H1 (cell line): ENCODE results near the gene FAM240A. TPM values are rescaled to one million over a fixed set of nuclear protein-coding genes. Genes with fewer than 3 reads are reported as not detected.

Experiments used
- CTCF ChIA-PET: fragments of 300-600 bp; sonication (Branson Sonifier 250); formaldehyde crosslinking; loops from one replicate; lab custom pipeline; 2021; ENCODE audit not compliant: partially characterized antibody; lab: Charles Lee
- POLR2A ChIA-PET: fragments of 300-600 bp; sonication (Branson Sonifier 250); formaldehyde crosslinking; loops from one replicate; lab custom pipeline; 2021; ENCODE audit warnings: inconsistent platforms; ENCODE audit not compliant: partially characterized antibody; lab: Charles Lee
- DNase-seq, 2 experiments: peaks; one replicate each; pipeline versions ENCODE4 v3.0.0 to v3.0.0-alpha.2; 2010 to 2022; ENCODE audit warnings: low spot score in 2 of 2, low read depth in 1 of 2, mixed read lengths in 1 of 2
- FAIRE-seq: peaks from 2 replicates; lab custom pipeline; 2011; peaks lifted over from hg19 to GRCh38; lab: Jason Lieb, UNC
- H2AFZ ChIP-seq: 2 replicates; pipeline ENCODE4 v1.8.1; 2012; ENCODE audit warnings: low read length, inconsistent platforms
- H2AK5ac ChIP-seq: 2 replicates; pipeline ENCODE4 v1.6.1; 2013; ENCODE audit warnings: low read depth, low read length
- H2BK120ac ChIP-seq: replicated peaks from 2 replicates; pipeline ENCODE3; 2013; ENCODE audit warnings: low read depth, low read length, inconsistent platforms
- H2BK12ac ChIP-seq: 2 replicates; pipeline ENCODE4 v1.6.1; 2013; ENCODE audit warnings: low read depth, low read length
- H2BK15ac ChIP-seq: 2 replicates; pipeline ENCODE4 v1.6.1; 2013; ENCODE audit warnings: low read length
- H2BK20ac ChIP-seq: 2 replicates; pipeline ENCODE4 v1.6.1; 2013; ENCODE audit warnings: low read length
- H2BK5ac ChIP-seq: 2 replicates; pipeline ENCODE4 v1.6.1; 2013; ENCODE audit warnings: low read depth, low read length
- H3K14ac ChIP-seq: 2 replicates; pipeline ENCODE4 v1.6.1; 2013; ENCODE audit warnings: inconsistent platforms; ENCODE audit not compliant: insufficient read length
- H3K18ac ChIP-seq: 2 replicates; pipeline ENCODE4 v1.6.1; 2013; ENCODE audit warnings: low read length; ENCODE audit errors: extremely low read depth
- H3K23ac ChIP-seq: 2 replicates; pipeline ENCODE4 v1.6.1; 2013; ENCODE audit warnings: inconsistent platforms; ENCODE audit not compliant: insufficient read length
- H3K23me2 ChIP-seq: 2 replicates; pipeline ENCODE4 v1.6.1; 2013; ENCODE audit warnings: low read depth, low read length
- H3K27ac ChIP-seq: 2 replicates; pipeline ENCODE4 v1.6.1; 2011; ENCODE audit warnings: low read depth, low read length, inconsistent platforms
- H3K27me3 ChIP-seq, 4 experiments: replicated peaks in 1 of 4; 1 replicate in 1 of 4; 2 replicates in 3 of 4; pipeline versions ENCODE4 v1.6.1 to v1.8.1; 2011 to 2013; ENCODE audit warnings: low read length in 3 of 4, mild to moderate bottlenecking in 3 of 4, inconsistent platforms in 2 of 4, mixed read lengths in 2 of 4, moderate library complexity in 1 of 4; ENCODE audit not compliant: control insufficient read depth in 3 of 4, insufficient read depth in 3 of 4; ENCODE audit errors: extremely low read depth in 1 of 4
- H3K36me3 ChIP-seq, 4 experiments: 2 replicates each; pipeline versions ENCODE4 v1.6.1 to v1.8.1; 2011 to 2013; ENCODE audit warnings: mild to moderate bottlenecking in 4 of 4, low read length in 3 of 4, moderate library complexity in 2 of 4, control low read depth in 1 of 4, inconsistent platforms in 1 of 4; ENCODE audit not compliant: insufficient read depth in 4 of 4, control insufficient read depth in 2 of 4
- H3K4ac ChIP-seq: replicated peaks from 2 replicates; pipeline ENCODE3; 2013; ENCODE audit warnings: low read length, low read depth, mixed read lengths, inconsistent platforms; ENCODE audit not compliant: insufficient read length
- H3K4me1 ChIP-seq, 4 experiments: replicated peaks in 1 of 4; 1 replicate in 1 of 4; 2 replicates in 3 of 4; pipeline versions ENCODE4 v1.6.1 to v1.8.1; 2011 to 2013; ENCODE audit warnings: low read length in 3 of 4, inconsistent platforms in 2 of 4, mixed read lengths in 1 of 4; ENCODE audit not compliant: insufficient read depth in 4 of 4, control insufficient read depth in 3 of 4
- H3K4me2 ChIP-seq, 2 experiments: 2 replicates each; pipeline versions ENCODE4 v1.6.1 to v1.8.1; 2011 to 2013; ENCODE audit warnings: low read depth in 2 of 2, low read length in 2 of 2, control low read depth in 1 of 2, inconsistent platforms in 1 of 2, mild to moderate bottlenecking in 1 of 2; ENCODE audit not compliant: insufficient read depth in 1 of 2
- H3K4me3 ChIP-seq, 4 experiments: fragments of 200-600, 300-600 bp in 1 of 4; sonication (generic), shearing (Covaris generic), sonication (Bioruptor Twin) in 1 of 4; 2 replicates each; pipeline versions ENCODE4 v1.5.1 to v1.8.1; 2011 to 2016; ENCODE audit warnings: low read length in 4 of 4, low read depth in 3 of 4, control low read depth in 2 of 4, inconsistent platforms in 2 of 4, mild to moderate bottlenecking in 2 of 4, mixed read lengths in 1 of 4, moderate library complexity in 1 of 4; ENCODE audit not compliant: insufficient read depth in 2 of 4; ENCODE audit errors: extremely low read depth in 1 of 4
- H3K56ac ChIP-seq: replicated peaks from 2 replicates; pipeline ENCODE3; 2013; ENCODE audit warnings: low read depth, mild to moderate bottlenecking, mixed read lengths, low read length, inconsistent platforms; ENCODE audit not compliant: insufficient read length
- H3K79me1 ChIP-seq: 2 replicates; pipeline ENCODE4 v1.6.1; 2013; ENCODE audit warnings: low read depth, low read length, control low read depth
- H3K79me2 ChIP-seq, 2 experiments: 2 replicates each; pipeline versions ENCODE4 v1.6.1 to v1.8.1; 2012 to 2013; ENCODE audit warnings: low read length in 2 of 2, mild to moderate bottlenecking in 2 of 2, inconsistent platforms in 1 of 2; ENCODE audit not compliant: insufficient read depth in 2 of 2, control insufficient read depth in 1 of 2
- H3K9ac ChIP-seq, 4 experiments: replicated peaks in 1 of 4; 1 replicate in 1 of 4; 2 replicates in 3 of 4; pipeline versions ENCODE4 v1.6.1 to v1.8.1; 2011 to 2013; ENCODE audit warnings: low read depth in 3 of 4, low read length in 3 of 4, control low read depth in 2 of 4, mild to moderate bottlenecking in 2 of 4, moderate library complexity in 2 of 4, inconsistent platforms in 1 of 4; ENCODE audit errors: extremely low read depth in 1 of 4
- H3K9me3 ChIP-seq, 2 experiments: 2 replicates each; pipeline versions ENCODE4 v1.6.1 to v1.8.1; 2012 to 2013; ENCODE audit warnings: mild to moderate bottlenecking in 2 of 2, moderate library complexity in 2 of 2, control low read depth in 1 of 2, inconsistent platforms in 1 of 2, low read depth in 1 of 2, low read length in 1 of 2, mixed read lengths in 1 of 2; ENCODE audit not compliant: insufficient read depth in 2 of 2
- H4K20me1 ChIP-seq, 2 experiments: replicated peaks in 1 of 2; 2 replicates each; pipeline versions ENCODE3 to v1.8.1; 2011 to 2013; ENCODE audit warnings: inconsistent platforms in 2 of 2, low read length in 2 of 2, mild to moderate bottlenecking in 1 of 2; ENCODE audit not compliant: insufficient read depth in 2 of 2, control insufficient read depth in 1 of 2
- H4K5ac ChIP-seq: 2 replicates; pipeline ENCODE4 v1.6.1; 2013; ENCODE audit warnings: low read length, low read depth, mixed read lengths, inconsistent platforms; ENCODE audit not compliant: insufficient read length
- H4K8ac ChIP-seq: 2 replicates; pipeline ENCODE4 v1.8.0; 2013; ENCODE audit warnings: mild to moderate bottlenecking, moderate library complexity, low read length, inconsistent platforms; ENCODE audit not compliant: insufficient read depth; ENCODE audit errors: extremely low read depth
- H4K91ac ChIP-seq: replicated peaks from 2 replicates; pipeline ENCODE3; 2013; ENCODE audit warnings: low read length, mixed read lengths, inconsistent platforms; ENCODE audit not compliant: insufficient read length
- BRCA1 ChIP-seq: IDR thresholded peaks from 2 replicates; pipeline ENCODE4 v1.6.1; 2012; ENCODE audit warnings: low read depth, low read length, improper control_type of control experiment
- CBX5 ChIP-seq: fragments of 300-800, 300-1000 bp; sonication (generic); IDR thresholded peaks from 2 replicates; pipeline ENCODE4 v1.7.1; 2016; ENCODE audit warnings: antibody characterized with exemption, low read length, low read depth
- EP300 ChIP-seq, 2 experiments: IDR thresholded peaks; 1 replicate in 1 of 2; 2 replicates in 1 of 2; pipeline ENCODE4 v1.6.1; 2011 to 2012; ENCODE audit warnings: low read depth in 2 of 2, low read length in 2 of 2, mild to moderate bottlenecking in 2 of 2, borderline replicate concordance in 1 of 2, inconsistent platforms in 1 of 2, moderate library complexity in 1 of 2
- HDAC2 ChIP-seq, 2 experiments: fragments of 300-600 bp in 1 of 2; sonication (generic) in 1 of 2; IDR thresholded peaks; 2 replicates each; pipeline ENCODE4 v1.6.1; 2011 to 2012; ENCODE audit warnings: low read depth in 2 of 2, low read length in 2 of 2, mild to moderate bottlenecking in 2 of 2, moderate library complexity in 2 of 2, borderline replicate concordance in 1 of 2, inconsistent platforms in 1 of 2
- JUN ChIP-seq: IDR thresholded peaks from 2 replicates; pipeline ENCODE4 v1.6.1; 2011; ENCODE audit warnings: low read depth, mild to moderate bottlenecking, improper control_type of control experiment, low read length
- NANOG ChIP-seq: IDR thresholded peaks from 2 replicates; pipeline ENCODE4 v1.6.1; 2011; ENCODE audit warnings: low read length, low read depth, mild to moderate bottlenecking, inconsistent platforms; ENCODE audit not compliant: insufficient read depth, poor library complexity, severe bottlenecking
- POLR2AphosphoS5 ChIP-seq: IDR thresholded peaks from 2 replicates; pipeline ENCODE4 v1.6.1; 2011; ENCODE audit warnings: low read depth, low read length
- SIN3A ChIP-seq, 2 experiments: IDR thresholded peaks in 1 of 2; conservative IDR thresholded peaks in 1 of 2; 2 replicates each; pipeline ENCODE4 v1.6.1; 2011 to 2012; ENCODE audit warnings: low read length in 2 of 2, improper control_type of control experiment in 1 of 2, low read depth in 1 of 2, mild to moderate bottlenecking in 1 of 2
- TBP ChIP-seq: IDR thresholded peaks from 2 replicates; pipeline ENCODE4 v1.6.1; 2011; ENCODE audit warnings: low read depth, low read length, improper control_type of control experiment
- TCF12 ChIP-seq: IDR thresholded peaks from 2 replicates; pipeline ENCODE4 v1.6.1; 2011; ENCODE audit warnings: low read depth, mild to moderate bottlenecking, low read length
- YY1 ChIP-seq: IDR thresholded peaks from 2 replicates; pipeline ENCODE4 v1.6.1; 2011; ENCODE audit warnings: low read depth, mild to moderate bottlenecking, low read length
- WGBS, 2 experiments: shearing (Covaris generic) in 1 of 2; methylation state at CpG; one replicate each; pipeline versions ENCODE4 v1.1.6 to v1.1.7; 2013 to 2015; ENCODE audit warnings: low lambda C conversion rate in 2 of 2, mixed read lengths in 2 of 2, inconsistent platforms in 1 of 2, low coverage in 1 of 2, missing lambda C conversion rate in 1 of 2; ENCODE audit not compliant: insufficient replicate concordance in 2 of 2, insufficient coverage in 1 of 2, insufficient read length in 1 of 2; ENCODE audit errors: extremely low coverage in 1 of 2, missing lambda C conversion rate in 1 of 2; 5-methylcytosine and 5-hydroxymethylcytosine counted together
- polyA plus RNA-seq, 7 experiments: library from polyadenylated mRNA; depleted of rRNA in 3 of 7; stranded (reverse) in 5 of 7; unstranded in 2 of 7; fragments of >200 nt in 5 of 7; fragments of 200-250 nt in 2 of 7; gene quantifications; 1 replicate in 5 of 7; 2 replicates in 1 of 7; 4 replicates in 1 of 7; pipeline versions ENCODE4 v1.2.1 to v1.2.3, GENCODE V29; 2011 to 2013; ENCODE audit warnings: missing spikeins in 2 of 7, mixed read lengths in 2 of 7
- total RNA-seq: library from RNA; stranded (reverse); fragmentation: NEBNext Ultra II Directional; extraction: Animal tissue kit (Norgen Biotek cat#: 25700); gene quantifications from 2 replicates; pipeline ENCODE4 v1.2.1, GENCODE V29; 2021

FAM240A gene
- total and polyA plus RNA-seq, 2 of the 8 experiments (the other 6 are each of a cell fraction or from before 2014, with no cell fraction given) = 0.08 TPM; not detected in 1

DNA sequence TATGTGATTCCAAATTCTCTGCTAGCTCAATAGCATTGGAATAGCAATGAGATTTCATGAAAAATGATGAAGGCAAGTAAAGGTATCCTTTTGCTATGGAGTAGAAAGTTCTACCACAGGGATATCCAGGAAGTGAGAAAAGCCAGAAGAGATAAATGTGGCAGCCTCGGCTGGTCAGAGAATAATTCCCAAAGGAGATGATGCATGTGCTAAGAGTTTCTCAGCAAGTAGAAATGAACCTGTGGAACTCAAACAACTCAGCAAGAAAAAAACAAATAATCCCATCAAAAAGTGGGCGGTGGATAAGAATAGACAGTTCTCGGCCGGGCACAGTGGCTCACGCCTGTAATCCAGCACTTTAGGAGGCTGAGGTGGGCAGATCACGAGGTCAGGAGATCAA, 42.9 kb downstream of the FAM240A start:
- Histone ChIP-seq H3K23ac (no peak overlapping the region), H3K4me1 (peaks cover 2 to 15% (median 13%) of the 10 kb centered on the region in 4 experiments; a peak in 5 of 7 replicates), H3K14ac (no peak overlapping the region), H3K9me3 (peaks cover 0 to 7% of the 10 kb centered on the region in 2 experiments; a peak in 3 of 4 replicates), H3K79me1 (no peaks in the 10 kb centered on the region), H3K56ac (no peak overlapping the region), H2BK15ac (no peak overlapping the region), H3K18ac (no peak overlapping the region), H2BK5ac (no peak overlapping the region), H3K4me3 (no peak overlapping the region), H3K23me2 (no peaks in the 10 kb centered on the region), H3K9ac (no peak overlapping the region), H4K5ac (no peak overlapping the region), H2BK20ac (no peak overlapping the region), H4K8ac (no peak overlapping the region), H4K20me1 (no peaks in the 10 kb centered on the region), H2AFZ (no peak overlapping the region), H2BK120ac (no peak overlapping the region), H2AK5ac (no peak overlapping the region), H3K36me3 (no peaks in the 10 kb centered on the region), H3K4ac (no peak overlapping the region), H4K91ac (no peak overlapping the region), H3K27ac (no peak overlapping the region), H3K4me2 (no peak overlapping the region), H3K79me2 (no peaks in the 10 kb centered on the region), H3K27me3 (no peaks in the 10 kb centered on the region), H2BK12ac (no peak overlapping the region)
- FAIRE-seq = no peak
- TF ChIP-seq TCF12 (no peak), CBX5 (no peak), POLR2AphosphoS5 (no peak), YY1 (no peak), EP300 (IDR thresholded peaks at IDR 0.05; ENCODE audit: borderline replicate concordance in 1 of 2, low read depth in 2 of 2, low read length in 2 of 2) (no peak), SIN3A (conservative IDR thresholded peaks at IDR 0.05 in 1 of 2, IDR thresholded peaks at IDR 0.05 in 1 of 2; ENCODE audit: low read depth in 1 of 2, low read length in 2 of 2) (no peak), HDAC2 (IDR thresholded peaks at IDR 0.05; ENCODE audit: borderline replicate concordance in 1 of 2, low read depth in 2 of 2, low read length in 2 of 2) (no peak), JUN (no peak), NANOG (no peak), BRCA1 (no peak), TBP (no peak)
- ChIA-PET CTCF (interaction anchor here (0.9 to 1.3 kb wide), 3 partner anchors 9 to 166 kb away, joined by 3 to 6 read pairs (median 3); partner anchors contain the start of gene ALS2CL), POLR2A (no interaction called here)
- DNase-seq = no peak
- WGBS, 2 experiments = 96% methylated on average over 6 of the region's 6 CpGs; no CpG with 5 or more reads in 1 of the 2 experiments
